CD14-positive monocyte (primary cell): Measurements from ENCODE around the gene OTC. TPM values are rescaled to one million over a fixed set of nuclear protein-coding genes. Genes with fewer than 3 reads are reported as not detected.

Source experiments
- DNase-seq, 3 donors: peaks; one replicate each; pipeline ENCODE4 v3.0.0-alpha.2; 2011 to 2022
- H2AFZ ChIP-seq: 2 replicates; pipeline ENCODE4 v1.6.0; 2012; ENCODE audit warnings: mild to moderate bottlenecking, low read depth, low read length, inconsistent platforms; ENCODE audit not compliant: insufficient read depth, poor library complexity, severe bottlenecking
- H3K27ac ChIP-seq, 2 donors: 1 replicate in 1 of 2; 2 replicates in 1 of 2; pipeline ENCODE4 v1.5.1; 2012 to 2013; ENCODE audit warnings: low read length in 2 of 2, control low read depth in 1 of 2, inconsistent platforms in 1 of 2, low read depth in 1 of 2, mild to moderate bottlenecking in 1 of 2
- H3K27me3 ChIP-seq, 2 donors: one replicate each; pipeline versions ENCODE4 v1.6.0 to v1.6.1; 2011 to 2013; ENCODE audit warnings: low read length in 2 of 2; ENCODE audit not compliant: control insufficient read depth in 2 of 2, insufficient read depth in 2 of 2
- H3K36me3 ChIP-seq, 2 donors: replicated peaks in 1 of 2; 1 replicate in 1 of 2; 2 replicates in 1 of 2; pipeline versions ENCODE4 v1.5.1 to v1.6.1; 2012 to 2013; ENCODE audit warnings: low read length in 2 of 2, control low read depth in 1 of 2, inconsistent platforms in 1 of 2, mild to moderate bottlenecking in 1 of 2; ENCODE audit not compliant: insufficient read depth in 2 of 2, control insufficient read depth in 1 of 2
- H3K4me1 ChIP-seq, 2 donors: 1 replicate in 1 of 2; 2 replicates in 1 of 2; pipeline versions ENCODE4 v1.5.1 to v1.6.1; 2012 to 2013; ENCODE audit warnings: low read length in 2 of 2, control low read depth in 1 of 2, inconsistent platforms in 1 of 2, mild to moderate bottlenecking in 1 of 2, moderate library complexity in 1 of 2; ENCODE audit not compliant: insufficient read depth in 2 of 2, control insufficient read depth in 1 of 2
- H3K4me2 ChIP-seq: replicated peaks from 2 replicates; pipeline ENCODE3; 2012; ENCODE audit warnings: low read length, moderate library complexity, mild to moderate bottlenecking; ENCODE audit not compliant: poor library complexity, severe bottlenecking; ENCODE audit errors: extremely low read depth
- H3K4me3 ChIP-seq, 3 experiments: fragments of 200-600 bp in 1 of 3; sonication (generic) in 1 of 3; replicated peaks in 1 of 3; 1 replicate in 2 of 3; 2 replicates in 1 of 3; pipeline ENCODE4 v1.5.1; 2011 to 2013; ENCODE audit warnings: low read length in 3 of 3, mild to moderate bottlenecking in 3 of 3, control low read depth in 2 of 3, low read depth in 2 of 3, inconsistent platforms in 1 of 3, moderate library complexity in 1 of 3
- H3K79me2 ChIP-seq: 2 replicates; pipeline ENCODE4 v1.6.0; 2012; ENCODE audit warnings: mild to moderate bottlenecking, control low read depth, inconsistent platforms, low read length, moderate library complexity; ENCODE audit not compliant: insufficient read depth
- H3K9ac ChIP-seq: 2 replicates; pipeline ENCODE4 v1.6.0; 2017; ENCODE audit warnings: low read length, mild to moderate bottlenecking; ENCODE audit not compliant: insufficient read depth, poor library complexity, severe bottlenecking
- H3K9me3 ChIP-seq, 2 donors: replicated peaks in 1 of 2; 1 replicate in 1 of 2; 2 replicates in 1 of 2; pipeline versions ENCODE4 v1.5.1 to v1.6.1; 2012 to 2013; ENCODE audit warnings: low read length in 2 of 2, control low read depth in 1 of 2; ENCODE audit not compliant: control insufficient read depth in 1 of 2, insufficient read depth in 1 of 2
- H4K20me1 ChIP-seq: 2 replicates; pipeline ENCODE4 v1.6.0; 2012; ENCODE audit warnings: mild to moderate bottlenecking, low read length, control low read depth, moderate library complexity; ENCODE audit not compliant: insufficient read depth
- H3K27ac Mint-ChIP-seq, 7 donors: one replicate each; pipeline ENCODE4 v1.8.0; 2020; ENCODE audit warnings: mild to moderate bottlenecking in 7 of 7, mixed read lengths in 7 of 7, moderate library complexity in 6 of 7, inconsistent platforms in 2 of 7
- H3K27me3 Mint-ChIP-seq, 3 donors: one replicate each; pipeline ENCODE4 v1.8.0; 2021 to 2022; ENCODE audit warnings: low read depth in 3 of 3, mild to moderate bottlenecking in 3 of 3, mixed read lengths in 3 of 3, moderate library complexity in 3 of 3, inconsistent platforms in 1 of 3
- H3K36me3 Mint-ChIP-seq, 2 donors: one replicate each; pipeline ENCODE4 v1.8.0; 2020; ENCODE audit warnings: mixed read lengths in 2 of 2, inconsistent platforms in 1 of 2, mild to moderate bottlenecking in 1 of 2
- H3K4me1 Mint-ChIP-seq: one replicate; pipeline ENCODE4 v1.8.0; 2020; ENCODE audit warnings: mild to moderate bottlenecking, mixed read lengths
- H3K4me3 Mint-ChIP-seq, 2 donors: one replicate each; pipeline ENCODE4 v1.8.0; 2020; ENCODE audit warnings: mild to moderate bottlenecking in 2 of 2, mixed read lengths in 2 of 2, moderate library complexity in 1 of 2
- H3K9me3 Mint-ChIP-seq, 7 donors: one replicate each; pipeline ENCODE4 v1.8.0; 2020 to 2022; ENCODE audit warnings: mixed read lengths in 7 of 7, mild to moderate bottlenecking in 6 of 7, moderate library complexity in 6 of 7, inconsistent platforms in 2 of 7
- CTCF ChIP-seq: fragments of 200-600 bp; IDR thresholded peaks from one replicate; pipeline ENCODE4 v1.8.0; 2022; ENCODE audit warnings: antibody characterized with exemption, mild to moderate bottlenecking
- WGBS: methylation state at CpG from one replicate; pipeline ENCODE4 v1.1.5; 2013; ENCODE audit warnings: missing lambda C conversion rate; ENCODE audit not compliant: insufficient coverage; 5-methylcytosine and 5-hydroxymethylcytosine counted together
- intact Hi-C, 2 donors: fragments of 100-400 bp; cut with micrococcal nuclease; formaldehyde crosslinking; loops; one replicate each; pipeline versions ENCODE4 v1.15.0 to v1.15.1; 2023
- polyA plus RNA-seq, 3 donors: library from polyadenylated mRNA; depleted of rRNA in 1 of 3; unstranded in 2 of 3; stranded (reverse) in 1 of 3; fragments of 300-500 nt in 2 of 3; fragments of >200 nt in 1 of 3; fragmentation: Illumina TruSeq in 2 of 3; gene quantifications; 1 replicate in 2 of 3; 2 replicates in 1 of 3; pipeline ENCODE4 v1.2.3, GENCODE V29; 2012 to 2021

Gene OTC
- polyA plus RNA-seq, 3 donors: not detected

- Mint-ChIP-seq H3K36me3 (no peaks in the 10 kb centered on the region), H3K9me3 (no peaks in the 10 kb centered on the region), H3K4me3 (no peak overlapping the region), H3K27ac (no peak overlapping the region), H3K27me3 (peaks cover 0 to 6% (median 0%) of the 10 kb centered on the region in 3 donors), H3K4me1 (no peaks in the 10 kb centered on the region)
- Histone ChIP-seq H3K4me3 (no peak overlapping the region), H3K4me2 (no peak overlapping the region), H3K36me3 (no peaks in the 10 kb centered on the region), H2AFZ (no peak overlapping the region), H3K27ac (no peak overlapping the region), H3K9ac (no peak overlapping the region), H3K79me2 (no peaks in the 10 kb centered on the region), H3K27me3 (peaks cover 0 to 4% of the 10 kb centered on the region in 2 donors), H4K20me1 (no peaks in the 10 kb centered on the region), H3K4me1 (no peaks in the 10 kb centered on the region), H3K9me3 (no peaks in the 10 kb centered on the region)
- DNase-seq: no peak
- intact Hi-C loops: no loop called here
- no peak for TF ChIP-seq CTCF
- 100% methylated on average over 3 of the region's 6 CpGs for WGBS
These were observed 48.0 kb downstream of the OTC start for GRCh38 chrX:38400389-38400910.

- intact Hi-C loops: no loop called here
- Mint-ChIP-seq H3K27me3 (peaks cover 0 to 6% (median 0%) of the 10 kb centered on the region in 3 donors), H3K4me1 (no peaks in the 10 kb centered on the region)
These were observed 49.7 kb downstream of the OTC start for GRCh38 chrX:38402118-38402517.

More at GRCh38 chrX:38402118-38402517, 49.7 kb downstream of the OTC start:
- no peak for DNase-seq
- H3K9me3 Mint-ChIP-seq: no peaks in the 10 kb centered on the region
- no peaks in the 10 kb centered on the region for H4K20me1 ChIP-seq
- H3K27ac Mint-ChIP-seq: no peak overlapping the region
- no peak overlapping the region for H2AFZ ChIP-seq
- H3K4me1 ChIP-seq: no peaks in the 10 kb centered on the region
- no peak overlapping the region for H3K4me2 ChIP-seq
- no peaks in the 10 kb centered on the region for H3K36me3 ChIP-seq
- no peak overlapping the region for H3K27ac ChIP-seq
- no peaks in the 10 kb centered on the region for H3K79me2 ChIP-seq
- no peak overlapping the region for H3K4me3 Mint-ChIP-seq
- H3K9ac ChIP-seq: no peak overlapping the region
- peaks cover 0 to 4% of the 10 kb centered on the region in 2 donors for H3K27me3 ChIP-seq
- H3K36me3 Mint-ChIP-seq: no peaks in the 10 kb centered on the region
- no peak for TF ChIP-seq CTCF
- no peaks in the 10 kb centered on the region for H3K9me3 ChIP-seq
- no peak overlapping the region for H3K4me3 ChIP-seq
